ENCODE measurements around the gene NACA2. TPM values are rescaled to one million over a fixed set of nuclear protein-coding genes. Genes with fewer than 3 reads are reported as not detected.
"Not testable (repeated sequence)": the region's sequence is repeated elsewhere in the genome, so short reads cannot be mapped to it uniquely, and the experiment has no call there.

The NACA2 gene
- total RNA-seq, 1 experiment from 2014 or later = not detected

GRCh38 chr17:61575983-61576382 lies 15.0 kb downstream of the NACA2 start:
- no peak for DNase-seq
- Histone ChIP-seq H3K27me3 (ENCODE audit: control insufficient read depth, insufficient read depth, low read length) (no peaks in the 10 kb centered on the region), H3K4me3 (ENCODE audit: insufficient read depth, low read depth, low read length) (no peak overlapping the region), H3K36me3 (replicated peaks; ENCODE audit: control insufficient read depth, insufficient read depth, low read length) (no peaks in the 10 kb centered on the region)

- H3K4me3 ChIP-seq (ENCODE audit: insufficient read depth, low read depth, low read length) = no peak overlapping the region
- H3K27me3 ChIP-seq (ENCODE audit: control insufficient read depth, insufficient read depth, low read length) = no peaks in the 10 kb centered on the region
- DNase-seq = no peak
- no peaks in the 10 kb centered on the region for H3K36me3 ChIP-seq (replicated peaks; ENCODE audit: control insufficient read depth, insufficient read depth, low read length)
These were observed 15.6 kb downstream of the NACA2 start for GRCh38 chr17:61575352-61575975.

DNA sequence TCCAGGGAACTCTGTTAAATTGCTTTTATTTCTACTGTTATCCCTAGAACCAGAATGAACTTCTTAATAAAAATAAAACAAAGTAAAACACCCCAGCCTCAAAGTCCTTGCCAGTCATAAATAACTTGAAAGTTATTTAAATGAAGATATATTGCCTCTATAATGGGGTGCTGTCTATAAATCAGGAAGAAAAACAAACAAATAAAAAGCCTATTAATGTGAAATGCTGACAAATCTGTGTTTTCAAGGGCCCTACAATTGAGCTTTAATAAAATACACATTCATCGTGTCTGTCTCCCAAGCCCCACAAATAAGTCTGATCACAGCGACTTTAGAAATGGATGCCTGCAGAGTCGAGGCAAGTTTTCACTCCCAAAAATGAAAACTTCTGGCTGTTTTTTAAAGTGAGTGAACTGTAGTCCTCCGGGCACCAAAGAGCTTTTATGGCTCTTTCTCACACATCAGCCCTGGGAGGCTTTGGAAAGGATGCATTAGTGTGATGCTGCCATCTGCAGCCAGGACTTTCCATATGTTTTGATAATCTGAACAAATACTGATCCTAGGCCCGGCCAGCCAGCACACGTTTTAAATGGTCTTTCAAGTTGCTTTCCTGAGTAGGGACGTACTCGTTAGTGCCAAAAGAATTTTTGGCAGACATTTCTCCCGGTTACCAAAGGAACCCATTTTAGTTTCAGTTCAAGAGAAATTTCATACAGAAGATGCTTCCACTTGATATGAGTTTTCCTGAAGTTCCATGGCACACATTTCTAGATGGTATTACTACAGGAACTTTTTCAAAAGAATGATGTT lies 16.3 kb downstream of the NACA2 start:
- no peak overlapping the region for H3K4me3 ChIP-seq (ENCODE audit: insufficient read depth, low read depth, low read length)
- H3K36me3 ChIP-seq (replicated peaks; ENCODE audit: control insufficient read depth, insufficient read depth, low read length) = no peaks in the 10 kb centered on the region
- H3K27me3 ChIP-seq (ENCODE audit: control insufficient read depth, insufficient read depth, low read length) = no peaks in the 10 kb centered on the region
- peak; percentile 52 for DNase-seq

DNA sequence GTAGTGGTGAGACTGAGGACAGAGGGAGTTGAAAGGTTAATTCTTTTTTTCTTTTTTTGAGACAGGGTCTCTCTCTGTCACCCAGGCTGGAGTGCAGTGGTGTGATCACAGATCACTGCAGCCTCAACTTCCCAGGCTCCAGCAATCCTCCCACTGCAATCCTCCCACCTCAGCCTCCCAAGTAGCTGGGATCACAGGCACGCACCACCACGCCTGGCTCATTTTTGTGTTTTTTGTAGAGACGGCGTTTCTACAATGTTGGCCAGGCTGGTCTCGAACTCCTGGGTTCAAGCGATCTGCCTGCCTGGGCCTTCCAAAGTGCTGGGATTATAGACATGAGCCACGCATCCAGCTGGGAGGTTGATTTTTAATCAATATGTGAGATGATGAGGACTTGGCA lies 18.5 kb downstream of the NACA2 start:
- H3K4me3 ChIP-seq (ENCODE audit: insufficient read depth, low read depth, low read length); H3K36me3 ChIP-seq (replicated peaks; ENCODE audit: control insufficient read depth, insufficient read depth, low read length); H3K27me3 ChIP-seq (ENCODE audit: control insufficient read depth, insufficient read depth, low read length); DNase-seq: not testable (repeated sequence)

DNA sequence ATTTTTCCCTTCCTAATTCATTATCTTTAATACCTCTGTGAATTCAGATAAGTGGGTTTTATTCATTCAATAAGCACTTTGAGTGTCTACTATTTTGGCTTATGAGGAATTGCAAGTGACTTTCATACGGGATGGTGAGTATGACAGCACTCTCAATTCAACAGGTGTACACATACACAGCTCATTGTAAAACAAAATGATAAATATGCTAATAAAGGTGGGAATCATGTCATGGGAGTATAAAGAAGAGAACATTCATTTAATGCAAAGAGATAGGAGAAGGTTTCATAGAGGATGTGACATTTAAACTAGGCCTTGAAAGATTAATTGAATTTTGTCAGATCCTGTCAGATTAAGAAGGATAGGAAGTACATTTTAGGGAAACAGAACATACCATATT lies 19.4 kb downstream of the NACA2 start:
- DNase-seq = no peak
- Histone ChIP-seq H3K27me3 (ENCODE audit: control insufficient read depth, insufficient read depth, low read length) (no peaks in the 10 kb centered on the region), H3K4me3 (ENCODE audit: insufficient read depth, low read depth, low read length) (no peak overlapping the region), H3K36me3 (replicated peaks; ENCODE audit: control insufficient read depth, insufficient read depth, low read length) (no peaks in the 10 kb centered on the region)

- Histone ChIP-seq H3K36me3 (replicated peaks; ENCODE audit: control insufficient read depth, insufficient read depth, low read length) (no peaks in the 10 kb centered on the region), H3K27me3 (ENCODE audit: control insufficient read depth, insufficient read depth, low read length) (no peaks in the 10 kb centered on the region), H3K4me3 (ENCODE audit: insufficient read depth, low read depth, low read length) (no peak overlapping the region)
- no peak for DNase-seq
These were observed 20.9 kb downstream of the NACA2 start for GRCh38 chr17:61570118-61570517.

GRCh38 chr17:61569525-61569924 lies 21.5 kb downstream of the NACA2 start:
- not testable (repeated sequence) for H3K36me3 ChIP-seq (replicated peaks; ENCODE audit: control insufficient read depth, insufficient read depth, low read length); H3K27me3 ChIP-seq (ENCODE audit: control insufficient read depth, insufficient read depth, low read length); DNase-seq; H3K4me3 ChIP-seq (ENCODE audit: insufficient read depth, low read depth, low read length)

DNA sequence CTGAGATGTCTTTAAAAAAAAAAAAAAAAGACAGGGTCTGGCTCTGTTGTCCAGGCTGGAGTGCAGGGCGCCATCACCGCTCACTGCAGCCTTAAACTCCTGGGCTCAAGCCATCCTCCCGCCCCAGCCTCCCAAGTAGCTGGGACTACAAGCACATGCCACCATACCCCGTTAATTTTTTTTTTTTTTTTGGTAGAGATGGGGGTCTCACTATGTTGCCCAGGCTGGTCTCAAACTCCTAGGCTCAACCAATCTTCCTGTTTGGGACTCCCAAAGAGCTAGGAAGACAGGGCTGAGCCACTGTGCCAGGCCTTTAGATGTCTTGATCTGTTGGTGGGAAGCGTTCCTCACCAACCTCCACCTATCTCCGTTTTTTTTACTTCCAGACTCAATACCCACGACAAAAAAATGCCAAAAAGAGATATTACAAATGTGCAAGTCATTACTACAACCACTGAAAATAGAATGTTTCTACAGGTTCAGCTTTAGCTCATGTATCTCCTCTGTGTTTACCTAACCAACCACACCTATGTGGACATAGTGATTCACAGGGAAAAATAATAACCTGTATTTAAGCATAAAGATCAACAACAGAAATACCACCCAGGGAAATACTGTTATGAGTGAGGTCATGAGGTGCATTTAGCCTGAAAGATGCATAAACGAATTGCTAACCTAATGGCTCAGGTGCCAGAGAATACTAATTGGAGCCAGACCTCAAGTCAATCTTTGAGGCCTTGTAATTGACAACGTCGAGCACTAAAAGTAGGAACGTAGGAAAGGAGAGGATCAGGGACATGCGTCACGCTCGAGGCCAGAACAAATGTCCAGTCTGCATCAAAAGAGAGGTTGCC lies 22.6 kb downstream of the NACA2 start:
- no peaks in the 10 kb centered on the region for H3K27me3 ChIP-seq (ENCODE audit: control insufficient read depth, insufficient read depth, low read length)
- no peak for DNase-seq
- no peak overlapping the region for H3K4me3 ChIP-seq (ENCODE audit: insufficient read depth, low read depth, low read length)
- no peaks in the 10 kb centered on the region for H3K36me3 ChIP-seq (replicated peaks; ENCODE audit: control insufficient read depth, insufficient read depth, low read length)

GRCh38 chr17:61567045-61567802 lies 23.8 kb downstream of the NACA2 start:
- no peaks in the 10 kb centered on the region for H3K27me3 ChIP-seq (ENCODE audit: control insufficient read depth, insufficient read depth, low read length)
- H3K4me3 ChIP-seq (ENCODE audit: insufficient read depth, low read depth, low read length) = no peak overlapping the region
- no peak for DNase-seq
- H3K36me3 ChIP-seq (replicated peaks; ENCODE audit: control insufficient read depth, insufficient read depth, low read length) = no peaks in the 10 kb centered on the region

- not testable (repeated sequence) for H3K4me3 ChIP-seq (ENCODE audit: insufficient read depth, low read depth, low read length); H3K27me3 ChIP-seq (ENCODE audit: control insufficient read depth, insufficient read depth, low read length); H3K36me3 ChIP-seq (replicated peaks; ENCODE audit: control insufficient read depth, insufficient read depth, low read length); DNase-seq
These were observed 24.6 kb downstream of the NACA2 start for GRCh38 chr17:61566448-61566847.

- H3K4me3 ChIP-seq (ENCODE audit: insufficient read depth, low read depth, low read length) = not testable (repeated sequence)
These were observed 25.2 kb downstream of the NACA2 start for GRCh38 chr17:61565850-61566249.

GRCh38 chr17:61565213-61565612 lies 25.8 kb downstream of the NACA2 start:
- DNase-seq = no peak

More at GRCh38 chr17:61565850-61566249, 25.2 kb downstream of the NACA2 start:
- DNase-seq; H3K36me3 ChIP-seq (replicated peaks; ENCODE audit: control insufficient read depth, insufficient read depth, low read length); H3K27me3 ChIP-seq (ENCODE audit: control insufficient read depth, insufficient read depth, low read length): not testable (repeated sequence)

GRCh38 chr17:61562287-61562686 lies 28.7 kb downstream of the NACA2 start:
- no peaks in the 10 kb centered on the region for H3K27me3 ChIP-seq (ENCODE audit: control insufficient read depth, insufficient read depth, low read length)
- DNase-seq = no peak
- no peak overlapping the region for H3K4me3 ChIP-seq (ENCODE audit: insufficient read depth, low read depth, low read length)
- no peaks in the 10 kb centered on the region for H3K36me3 ChIP-seq (replicated peaks; ENCODE audit: control insufficient read depth, insufficient read depth, low read length)

More at GRCh38 chr17:61565213-61565612, 25.8 kb downstream of the NACA2 start:
- no peaks in the 10 kb centered on the region for H3K36me3 ChIP-seq (replicated peaks; ENCODE audit: control insufficient read depth, insufficient read depth, low read length)
- H3K4me3 ChIP-seq (ENCODE audit: insufficient read depth, low read depth, low read length) = no peak overlapping the region
- no peaks in the 10 kb centered on the region for H3K27me3 ChIP-seq (ENCODE audit: control insufficient read depth, insufficient read depth, low read length)

DNA sequence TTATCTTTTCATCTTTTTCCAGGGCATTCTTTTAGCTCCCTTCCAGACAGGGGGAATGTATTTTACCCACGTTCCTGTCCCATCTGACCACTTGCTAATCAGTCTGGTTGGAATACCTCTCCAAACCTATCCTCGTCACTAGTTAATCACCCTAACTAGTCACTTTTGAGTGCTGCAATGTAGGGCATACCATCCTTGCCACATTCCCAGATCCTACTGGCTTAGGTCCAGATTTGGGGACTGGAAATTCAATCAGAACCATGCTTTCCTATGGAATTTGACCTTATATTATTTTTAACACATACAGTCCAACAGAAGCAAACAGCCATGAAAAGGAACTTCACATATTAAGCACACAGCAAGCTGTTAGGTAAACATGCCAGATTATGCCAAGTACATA lies 29.7 kb downstream of the NACA2 start:
- no peak for DNase-seq
- H3K4me3 ChIP-seq (ENCODE audit: insufficient read depth, low read depth, low read length) = no peak overlapping the region
- no peaks in the 10 kb centered on the region for H3K36me3 ChIP-seq (replicated peaks; ENCODE audit: control insufficient read depth, insufficient read depth, low read length)
- H3K27me3 ChIP-seq (ENCODE audit: control insufficient read depth, insufficient read depth, low read length) = no peaks in the 10 kb centered on the region

All from H7 (cell line).